ENCODE data around the gene ADCY5. TPM values are rescaled to one million over a fixed set of nuclear protein-coding genes. Genes with fewer than 3 reads are reported as not detected.

Gene ADCY5
- total RNA-seq, 4 donors from 2014 or later = 14.0 to 86.8 (median 41.5) TPM

GRCh38 chr3:123327956-123328850 lies 120.7 kb downstream of the ADCY5 start:
- no peak for ATAC-seq (ENCODE audit: low FRiP score)
- DNase-seq (ENCODE audit: low spot score) = no peak
- TF ChIP-seq CTCF (IDR thresholded peaks at IDR 0.05) = no peak

- DNase-seq (ENCODE audit: low spot score) (no peak), ATAC-seq (ENCODE audit: low FRiP score) (no peak)
- TF ChIP-seq CTCF (IDR thresholded peaks at IDR 0.05) = no peak
Measured at GRCh38 chr3:123327480-123327879, 121.4 kb downstream of the ADCY5 start.

- ATAC-seq (ENCODE audit: low FRiP score) (no peak), DNase-seq (ENCODE audit: low spot score) (no peak)
- no peak for TF ChIP-seq CTCF (IDR thresholded peaks at IDR 0.05)
Measured at GRCh38 chr3:123326531-123326930, 122.4 kb downstream of the ADCY5 start.

GRCh38 chr3:123325766-123326256 lies 123.1 kb downstream of the ADCY5 start:
- ATAC-seq (ENCODE audit: low FRiP score) (no peak), DNase-seq (ENCODE audit: low spot score) (no peak)
- TF ChIP-seq CTCF (IDR thresholded peaks at IDR 0.05) = no peak

GRCh38 chr3:123324880-123325765 lies 123.8 kb downstream of the ADCY5 start:
- DNase-seq (ENCODE audit: low spot score) (no peak), ATAC-seq (ENCODE audit: low FRiP score) (no peak)
- no peak for TF ChIP-seq CTCF (IDR thresholded peaks at IDR 0.05)

GRCh38 chr3:123323781-123324180 lies 125.1 kb downstream of the ADCY5 start:
- no peak for TF ChIP-seq CTCF (IDR thresholded peaks at IDR 0.05)
- DNase-seq (ENCODE audit: low spot score) (no peak), ATAC-seq (ENCODE audit: low FRiP score) (no peak)
